H9 (cell line): ENCODE data around the gene ITGB1BP1. TPM values are rescaled to one million over a fixed set of nuclear protein-coding genes. Genes with fewer than 3 reads are reported as not detected.

Experiments
- DNase-seq: peaks from one replicate; pipeline ENCODE4 v3.0.0-alpha.2; 2017
- H2AFZ ChIP-seq: one replicate; pipeline ENCODE4 v1.6.1; 2013; ENCODE audit warnings: mild to moderate bottlenecking, low read length, control low read depth, moderate library complexity
- H2AK5ac ChIP-seq: 2 replicates; pipeline ENCODE4 v1.6.1; 2013; ENCODE audit warnings: low read length, control low read depth, mixed read lengths; ENCODE audit not compliant: insufficient read length
- H2BK120ac ChIP-seq: one replicate; pipeline ENCODE4 v1.6.1; 2013; ENCODE audit warnings: low read depth, mild to moderate bottlenecking, low read length, control low read depth, inconsistent platforms; ENCODE audit not compliant: poor library complexity, severe bottlenecking
- H2BK12ac ChIP-seq: 2 replicates; pipeline ENCODE4 v1.6.1; 2013; ENCODE audit warnings: low read length, control low read depth, mixed read lengths, low read depth; ENCODE audit not compliant: insufficient read length
- H2BK15ac ChIP-seq: 2 replicates; pipeline ENCODE4 v1.6.1; 2013; ENCODE audit warnings: low read depth, low read length, control low read depth
- H2BK20ac ChIP-seq: one replicate; pipeline ENCODE4 v1.6.1; 2013; ENCODE audit warnings: low read depth, mild to moderate bottlenecking, low read length, control low read depth, inconsistent platforms; ENCODE audit not compliant: poor library complexity, severe bottlenecking
- H2BK5ac ChIP-seq: 2 replicates; pipeline ENCODE4 v1.6.1; 2013; ENCODE audit warnings: low read length, control low read depth, mixed read lengths; ENCODE audit not compliant: insufficient read length
- H3K14ac ChIP-seq: 2 replicates; pipeline ENCODE4 v1.6.1; 2013; ENCODE audit warnings: low read length, control low read depth; ENCODE audit not compliant: insufficient read depth
- H3K18ac ChIP-seq: 2 replicates; pipeline ENCODE4 v1.6.1; 2013; ENCODE audit warnings: low read depth, mild to moderate bottlenecking, mixed read lengths, low read length, control low read depth; ENCODE audit not compliant: insufficient read length
- H3K23ac ChIP-seq: 2 replicates; pipeline ENCODE4 v1.6.1; 2013; ENCODE audit warnings: low read length, control low read depth, mixed read lengths, low read depth; ENCODE audit not compliant: insufficient read length
- H3K23me2 ChIP-seq: 2 replicates; pipeline ENCODE4 v1.6.1; 2013; ENCODE audit warnings: low read depth, mild to moderate bottlenecking, mixed read lengths, low read length, control low read depth; ENCODE audit not compliant: insufficient read length, poor library complexity, severe bottlenecking
- H3K27ac ChIP-seq: 2 replicates; pipeline ENCODE4 v1.5.1; 2013; ENCODE audit warnings: low read length, control low read depth, mixed read lengths, low read depth; ENCODE audit not compliant: insufficient read length
- H3K27me3 ChIP-seq: 2 replicates; pipeline ENCODE4 v1.6.1; 2013; ENCODE audit warnings: low read length, control low read depth, inconsistent platforms; ENCODE audit not compliant: insufficient read depth
- H3K4ac ChIP-seq: 2 replicates; pipeline ENCODE4 v1.6.1; 2013; ENCODE audit warnings: low read depth, mild to moderate bottlenecking, control low read depth, inconsistent platforms, low read length, moderate library complexity
- H3K4me1 ChIP-seq: 2 replicates; pipeline ENCODE4 v1.6.1; 2013; ENCODE audit warnings: low read length, control low read depth, inconsistent platforms; ENCODE audit not compliant: insufficient read depth
- H3K4me2 ChIP-seq: 2 replicates; pipeline ENCODE4 v1.6.1; 2013; ENCODE audit warnings: low read length, control low read depth, mixed read lengths; ENCODE audit not compliant: insufficient read length, insufficient read depth
- H3K56ac ChIP-seq: 2 replicates; pipeline ENCODE4 v1.6.1; 2013; ENCODE audit warnings: low read depth, mild to moderate bottlenecking, mixed read lengths, low read length, control low read depth; ENCODE audit not compliant: insufficient read length
- H3K79me1 ChIP-seq: 2 replicates; pipeline ENCODE4 v1.6.1; 2013; ENCODE audit warnings: low read depth, mild to moderate bottlenecking, moderate library complexity, low read length, control low read depth, inconsistent platforms; ENCODE audit not compliant: insufficient read depth, poor library complexity, severe bottlenecking
- H3K79me2 ChIP-seq: 2 replicates; pipeline ENCODE4 v1.6.1; 2013; ENCODE audit warnings: low read length, control low read depth, inconsistent platforms; ENCODE audit not compliant: insufficient read depth
- H3K9ac ChIP-seq: 2 replicates; pipeline ENCODE4 v1.6.1; 2013; ENCODE audit warnings: low read length, control low read depth, mixed read lengths; ENCODE audit not compliant: insufficient read length; ENCODE audit errors: extremely low read depth
- H3K9me3 ChIP-seq: one replicate; pipeline ENCODE4 v1.6.1; 2013; ENCODE audit warnings: low read depth, low read length, inconsistent platforms; ENCODE audit not compliant: control insufficient read depth
- H3T11ph ChIP-seq: one replicate; pipeline ENCODE4 v1.6.1; 2013; ENCODE audit warnings: mild to moderate bottlenecking, low read length, control low read depth, inconsistent platforms
- H4K20me1 ChIP-seq: one replicate; pipeline ENCODE4 v1.6.1; 2013; ENCODE audit not compliant: control insufficient read depth, insufficient read length, insufficient read depth
- H4K5ac ChIP-seq: 2 replicates; pipeline ENCODE4 v1.6.1; 2013; ENCODE audit warnings: low read depth, mild to moderate bottlenecking, mixed read lengths, low read length, control low read depth; ENCODE audit not compliant: insufficient read length
- H4K8ac ChIP-seq: replicated peaks from 2 replicates; pipeline ENCODE4 v1.6.1; 2013; ENCODE audit warnings: low read length, control low read depth, mixed read lengths, low read depth; ENCODE audit not compliant: insufficient read length
- H4K91ac ChIP-seq: 2 replicates; pipeline ENCODE4 v1.6.1; 2013; ENCODE audit warnings: low read depth, mild to moderate bottlenecking, moderate library complexity, mixed read lengths, low read length, control low read depth; ENCODE audit not compliant: insufficient read length
- H3K27ac Mint-ChIP-seq, 3 experiments: 2 replicates in 2 of 3; 3 replicates in 1 of 3; pipeline ENCODE4 v1.8.0; 2020 to 2021; ENCODE audit warnings: mixed read lengths in 3 of 3, mild to moderate bottlenecking in 1 of 3, moderate library complexity in 1 of 3
- H3K27me3 Mint-ChIP-seq: 2 replicates; pipeline ENCODE4 v1.8.0; 2021; ENCODE audit warnings: low read depth, mild to moderate bottlenecking, moderate library complexity, mixed read lengths
- H3K36me3 Mint-ChIP-seq, 3 experiments: 2 replicates in 2 of 3; 3 replicates in 1 of 3; pipeline ENCODE4 v1.8.0; 2020 to 2021; ENCODE audit warnings: low read depth in 3 of 3, mixed read lengths in 3 of 3; ENCODE audit not compliant: insufficient read depth in 1 of 3
- H3K4me1 Mint-ChIP-seq, 2 experiments: 2 replicates each; pipeline ENCODE4 v1.8.0; 2020; ENCODE audit warnings: mixed read lengths in 2 of 2
- H3K4me3 Mint-ChIP-seq, 2 experiments: 2 replicates in 1 of 2; 3 replicates in 1 of 2; pipeline ENCODE4 v1.8.0; 2020 to 2021; ENCODE audit warnings: mild to moderate bottlenecking in 2 of 2, mixed read lengths in 2 of 2, moderate library complexity in 1 of 2
- H3K9me3 Mint-ChIP-seq, 2 experiments: 2 replicates in 1 of 2; 3 replicates in 1 of 2; pipeline ENCODE4 v1.8.0; 2020; ENCODE audit warnings: mild to moderate bottlenecking in 2 of 2, mixed read lengths in 2 of 2, moderate library complexity in 1 of 2
- WGBS: extraction: QIAGEN DNeasy Blood & Tissue Kit; methylation state at CpG from one replicate; pipeline ENCODE4 v1.1.7; 2013; ENCODE audit warnings: missing lambda C conversion rate, low lambda C conversion rate, mixed read lengths; ENCODE audit not compliant: insufficient read length; ENCODE audit errors: extremely low coverage; 5-methylcytosine and 5-hydroxymethylcytosine counted together
- total RNA-seq: library from RNA; stranded (reverse); gene quantifications from 2 replicates; pipeline ENCODE4 v1.2.1, GENCODE V29; 2021
- TF ChIP-seq, protein P1 (sequence below): fragments of 200-600 bp; sonication (generic); conservative IDR thresholded peaks from 3 replicates; pipeline ENCODE4 v1.8.0; 2021; ENCODE audit warnings: antibody characterized with exemption, mild to moderate bottlenecking

ITGB1BP1 gene
- total RNA-seq, 1 experiment from 2014 or later: 38.7 TPM

DNA sequence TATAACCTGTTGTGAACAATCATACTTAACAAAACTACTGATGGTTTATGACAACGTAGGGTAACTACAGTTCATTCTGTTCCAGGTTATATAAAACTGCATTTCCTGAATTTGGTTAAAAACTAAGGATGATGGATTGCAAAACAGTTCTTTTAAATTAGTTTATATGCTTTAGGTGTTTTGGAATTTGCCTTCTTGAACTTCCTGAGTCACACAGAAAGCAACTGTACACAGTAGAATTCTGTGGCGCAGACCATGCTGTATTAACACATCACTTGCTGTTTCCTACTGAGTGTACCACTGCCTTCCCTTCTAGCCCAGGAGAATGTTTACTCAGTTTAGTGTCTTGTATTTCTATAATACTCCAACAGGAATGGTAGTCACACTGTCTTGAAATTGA, 19.4 kb downstream of the ITGB1BP1 start:
- H3K27ac Mint-ChIP-seq: no peak overlapping the region
- WGBS: no CpG with 5 or more reads among the region's 2 CpGs
- H3K79me2 ChIP-seq: no peaks in the 10 kb centered on the region
- no peak overlapping the region for H3K27ac ChIP-seq
- no peak overlapping the region for H3K4me3 Mint-ChIP-seq
- no peak for DNase-seq
- H3K4ac ChIP-seq: no peak overlapping the region
- H3K4me1 Mint-ChIP-seq: peaks cover 3 to 11% of the 10 kb centered on the region in 2 experiments; a peak in 3 of 4 replicates
- no peaks in the 10 kb centered on the region for H3K9me3 Mint-ChIP-seq
- no peak overlapping the region for H3K23ac ChIP-seq
- no peaks in the 10 kb centered on the region; the same call in 1 of the 2 replicates for H3K4me1 ChIP-seq
- H4K91ac ChIP-seq: no peak overlapping the region
- no peak overlapping the region for H4K5ac ChIP-seq
- no peaks in the 10 kb centered on the region for H3K23me2 ChIP-seq
- H2BK15ac ChIP-seq: no peak overlapping the region
- no peaks in the 10 kb centered on the region for H3K27me3 ChIP-seq
- H4K20me1 ChIP-seq: no peaks in the 10 kb centered on the region
- H2BK5ac ChIP-seq: no peak overlapping the region
- no peak overlapping the region for H2AK5ac ChIP-seq
- no peak overlapping the region for H2AFZ ChIP-seq
- H3K14ac ChIP-seq: no peak overlapping the region
- H3K9me3 ChIP-seq: no peaks in the 10 kb centered on the region
- no peak overlapping the region for H2BK12ac ChIP-seq
- no peak overlapping the region for H3T11ph ChIP-seq
- H2BK20ac ChIP-seq: no peak overlapping the region
- no peaks in the 10 kb centered on the region; the same call in 1 of the 2 replicates for H3K27me3 Mint-ChIP-seq
- H4K8ac ChIP-seq: no peak overlapping the region
- TF ChIP-seq, protein P1, sequence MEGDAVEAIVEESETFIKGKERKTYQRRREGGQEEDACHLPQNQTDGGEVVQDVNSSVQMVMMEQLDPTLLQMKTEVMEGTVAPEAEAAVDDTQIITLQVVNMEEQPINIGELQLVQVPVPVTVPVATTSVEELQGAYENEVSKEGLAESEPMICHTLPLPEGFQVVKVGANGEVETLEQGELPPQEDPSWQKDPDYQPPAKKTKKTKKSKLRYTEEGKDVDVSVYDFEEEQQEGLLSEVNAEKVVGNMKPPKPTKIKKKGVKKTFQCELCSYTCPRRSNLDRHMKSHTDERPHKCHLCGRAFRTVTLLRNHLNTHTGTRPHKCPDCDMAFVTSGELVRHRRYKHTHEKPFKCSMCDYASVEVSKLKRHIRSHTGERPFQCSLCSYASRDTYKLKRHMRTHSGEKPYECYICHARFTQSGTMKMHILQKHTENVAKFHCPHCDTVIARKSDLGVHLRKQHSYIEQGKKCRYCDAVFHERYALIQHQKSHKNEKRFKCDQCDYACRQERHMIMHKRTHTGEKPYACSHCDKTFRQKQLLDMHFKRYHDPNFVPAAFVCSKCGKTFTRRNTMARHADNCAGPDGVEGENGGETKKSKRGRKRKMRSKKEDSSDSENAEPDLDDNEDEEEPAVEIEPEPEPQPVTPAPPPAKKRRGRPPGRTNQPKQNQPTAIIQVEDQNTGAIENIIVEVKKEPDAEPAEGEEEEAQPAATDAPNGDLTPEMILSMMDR: no peak
- peaks cover 2 to 11% (median 2%) of the 10 kb centered on the region in 3 experiments; a peak in 3 of 7 replicates for H3K36me3 Mint-ChIP-seq
- H3K18ac ChIP-seq: no peak overlapping the region
- H3K79me1 ChIP-seq: no peaks in the 10 kb centered on the region
- no peak overlapping the region for H2BK120ac ChIP-seq
- H3K4me2 ChIP-seq: no peak overlapping the region
- H3K9ac ChIP-seq: no peak overlapping the region
- H3K56ac ChIP-seq: no peak overlapping the region
